NCI-H748 (cell line): Measurements from ENCODE around the gene DNMT3A.

Source experiments
- DNase-seq: peaks from one replicate; lab custom pipeline; 2025; ENCODE audit not compliant: unreplicated experiment; lab: John Stamatoyannopoulos, UW

The DNMT3A gene

GRCh38 chr2:25341753-25342371 is at the start of gene DNMT3A:
DNMT3A (minus strand) TSS chr2:25341925; CDS start chr2:25313984, 27,941 bp downstream.
- DNase-seq, result peak; percentile 62

- no peak for DNase-seq
Measured at GRCh38 chr2:25389161-25389560, 47.4 kb upstream of the DNMT3A start.

DNA sequence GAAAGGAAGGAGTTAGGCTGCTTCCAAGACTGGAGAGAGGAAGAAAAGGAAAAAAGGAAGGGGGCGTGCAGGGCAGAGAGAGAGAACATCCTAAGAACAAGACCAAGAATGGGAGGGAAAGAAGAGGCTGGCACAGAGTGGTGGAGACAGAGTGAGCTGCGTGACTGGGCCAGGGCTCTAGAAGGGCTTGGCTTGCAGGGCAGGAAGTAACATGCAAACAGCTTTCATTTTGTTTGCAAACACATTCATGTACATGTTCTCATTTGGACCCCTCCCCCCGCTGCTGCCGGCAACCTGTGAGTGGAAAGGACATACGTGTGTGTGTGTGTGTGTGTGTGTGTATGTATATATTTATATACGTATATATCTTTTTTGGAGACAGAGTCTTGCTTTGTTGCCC is 46.8 kb upstream of the DNMT3A start:
- no peak for DNase-seq

DNA sequence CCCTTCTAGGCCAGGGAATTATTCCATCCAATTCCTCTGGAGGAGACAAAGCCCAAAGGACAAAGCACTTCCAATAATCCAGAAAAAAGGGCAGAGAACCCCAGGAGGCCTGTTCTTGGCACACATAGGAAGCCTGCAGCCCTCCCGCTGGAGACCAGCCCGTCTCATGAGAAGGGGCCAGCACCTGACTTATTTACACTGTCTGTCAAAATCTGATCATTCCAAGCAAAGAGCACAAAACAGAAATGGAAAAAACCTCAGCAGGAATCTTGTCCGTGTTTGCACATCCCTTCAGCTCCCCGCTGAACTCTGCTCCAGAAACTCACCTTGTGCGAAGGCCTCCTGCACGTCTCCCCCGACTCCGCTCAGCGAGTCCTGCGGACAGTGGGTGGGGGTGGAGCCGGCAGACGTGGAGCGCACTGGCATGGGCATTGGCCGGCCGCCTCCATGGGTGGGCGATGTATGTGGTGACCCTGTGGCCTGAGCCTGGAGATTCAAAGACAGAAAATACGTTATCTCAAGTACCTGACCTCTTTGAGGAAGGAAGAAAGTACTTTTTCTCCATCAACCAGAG is 46.2 kb upstream of the DNMT3A start:
- DNase-seq, result no peak

DNA sequence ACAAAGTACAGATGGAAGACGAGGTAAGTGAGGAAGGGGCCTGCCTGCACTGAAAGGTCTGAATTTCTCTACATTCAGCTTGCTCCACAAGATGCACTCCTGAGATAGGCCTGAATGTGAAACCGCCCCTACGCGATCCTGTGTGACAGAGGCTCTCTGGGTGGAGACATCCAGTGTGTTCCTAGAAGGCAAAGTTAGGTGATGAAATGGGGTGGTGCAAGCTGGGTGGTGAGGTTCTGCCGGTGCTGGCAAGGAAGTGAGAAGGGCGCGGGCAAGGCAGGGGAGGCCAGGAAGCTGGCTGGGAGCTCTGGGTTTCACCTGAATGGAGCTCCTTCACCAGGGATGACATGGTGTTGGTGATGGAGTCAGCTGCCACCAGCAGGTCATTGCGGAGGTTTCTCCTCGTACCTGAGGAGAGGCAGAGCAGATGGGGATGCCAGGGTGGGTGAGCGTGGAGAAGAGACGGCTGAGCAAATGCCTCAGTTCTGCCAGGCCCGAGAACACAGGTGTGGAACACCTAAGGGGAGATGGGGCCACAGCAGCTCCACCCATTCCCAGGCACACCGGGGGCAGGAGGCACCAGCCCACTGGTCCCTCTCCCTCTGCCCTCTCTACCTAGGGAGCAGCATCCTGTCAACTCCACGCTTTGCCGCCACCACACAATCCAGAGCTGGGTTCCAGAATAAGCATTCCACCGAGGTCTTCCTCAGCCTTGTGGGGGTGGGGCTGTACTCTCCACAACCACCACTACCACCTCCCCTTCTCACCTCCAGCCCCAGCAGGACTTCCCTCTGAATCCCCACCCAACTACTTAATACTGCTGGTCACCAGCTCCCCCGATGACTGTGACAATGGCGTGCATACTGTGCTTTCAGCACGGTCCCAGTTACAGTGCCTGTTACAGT is 45.5 kb upstream of the DNMT3A start:
- DNase-seq, result no peak

- no peak for DNase-seq
Measured at GRCh38 chr2:25385910-25386309, 44.2 kb upstream of the DNMT3A start.

- DNase-seq, result no peak
Measured at GRCh38 chr2:25383806-25384205, 42.1 kb upstream of the DNMT3A start.

DNA sequence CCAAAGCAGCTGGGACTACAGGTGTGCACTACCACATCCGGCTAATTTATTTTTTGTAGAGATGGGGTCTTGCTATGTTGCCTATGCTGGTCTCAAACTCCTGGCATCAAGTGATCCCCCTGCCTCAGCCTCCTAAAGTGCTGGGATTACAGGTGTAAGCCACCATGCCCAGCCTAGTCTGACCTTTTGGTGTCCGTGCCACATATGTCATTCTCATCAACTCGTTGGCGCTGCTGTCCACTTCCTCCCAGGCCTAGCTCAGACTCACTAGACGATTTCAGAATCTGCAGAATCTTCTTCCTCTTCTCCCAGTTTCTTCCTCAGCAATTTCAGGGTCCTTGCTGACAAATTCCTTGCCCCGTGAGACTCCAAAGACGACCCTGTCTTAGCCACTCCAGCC is 39.8 kb upstream of the DNMT3A start:
- no peak for DNase-seq

DNA sequence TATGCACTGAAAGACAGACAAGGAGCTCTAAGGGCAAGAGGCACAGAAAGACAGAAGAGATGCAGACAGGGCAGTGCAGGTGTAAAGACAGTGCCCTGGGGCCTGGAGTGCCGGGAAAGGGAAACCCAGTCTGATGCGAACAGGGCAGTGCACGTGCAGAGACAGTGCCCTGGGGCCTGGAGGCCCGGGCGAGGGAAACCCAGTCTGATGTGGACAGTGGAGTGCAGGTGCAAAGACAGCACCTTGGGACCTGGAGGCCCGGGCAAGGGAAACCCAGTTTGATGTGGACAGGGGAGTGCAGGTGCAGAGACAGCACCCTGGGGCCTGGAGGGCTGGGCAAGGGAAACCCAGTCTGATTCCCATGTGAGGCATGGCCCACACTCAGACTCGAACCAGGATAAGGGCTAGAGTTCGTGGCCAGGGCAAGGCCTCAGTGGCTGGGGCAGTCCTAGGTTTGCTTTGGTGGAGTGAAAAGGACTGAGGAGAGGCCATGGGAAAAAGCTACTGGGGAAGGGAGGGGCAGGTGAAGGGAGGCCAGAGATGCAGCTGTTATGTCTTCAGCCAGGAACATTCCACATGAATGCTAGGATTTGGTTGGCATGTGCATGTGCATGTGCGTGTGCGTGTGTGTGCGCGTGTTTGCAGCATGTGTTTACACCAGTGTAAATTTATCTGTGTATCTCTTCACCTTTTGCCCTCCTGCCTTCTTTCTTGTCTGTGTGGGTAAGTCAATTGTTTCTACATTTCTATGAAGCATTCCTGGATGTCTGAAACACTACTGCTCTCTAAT is 39.1 kb upstream of the DNMT3A start:
- DNase-seq, result no peak

DNA sequence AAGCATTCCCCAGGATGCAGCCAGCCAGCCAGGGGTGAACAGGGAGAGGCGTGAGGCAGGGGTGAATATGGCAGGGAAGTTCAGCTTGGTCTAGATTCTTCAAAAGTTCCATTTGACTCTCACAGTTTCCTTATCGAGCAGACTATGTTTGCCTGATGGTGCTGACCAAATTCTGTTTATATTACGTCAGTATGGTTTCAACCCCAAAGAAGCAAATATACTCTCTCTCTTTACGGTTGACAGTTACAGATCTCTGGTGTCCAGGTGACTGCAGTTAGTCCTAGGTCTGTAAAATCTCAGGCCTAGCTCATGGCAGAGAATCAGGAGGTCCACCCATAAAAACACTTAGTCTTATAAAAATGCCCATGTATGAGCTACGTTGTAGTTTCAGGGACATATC is 38.3 kb upstream of the DNMT3A start:
- DNase-seq, result no peak

- no peak for DNase-seq
Measured at GRCh38 chr2:25379535-25379934, 37.8 kb upstream of the DNMT3A start.

GRCh38 chr2:25378731-25379490 is 37.2 kb upstream of the DNMT3A start:
- no peak for DNase-seq

GRCh38 chr2:25377822-25378421 is 36.2 kb upstream of the DNMT3A start:
- no peak for DNase-seq

- DNase-seq, result peak; percentile 92
Measured at GRCh38 chr2:25376750-25377621, 35.3 kb upstream of the DNMT3A start.

- DNase-seq, result no peak
Measured at GRCh38 chr2:25375989-25376545, 34.3 kb upstream of the DNMT3A start.

DNA sequence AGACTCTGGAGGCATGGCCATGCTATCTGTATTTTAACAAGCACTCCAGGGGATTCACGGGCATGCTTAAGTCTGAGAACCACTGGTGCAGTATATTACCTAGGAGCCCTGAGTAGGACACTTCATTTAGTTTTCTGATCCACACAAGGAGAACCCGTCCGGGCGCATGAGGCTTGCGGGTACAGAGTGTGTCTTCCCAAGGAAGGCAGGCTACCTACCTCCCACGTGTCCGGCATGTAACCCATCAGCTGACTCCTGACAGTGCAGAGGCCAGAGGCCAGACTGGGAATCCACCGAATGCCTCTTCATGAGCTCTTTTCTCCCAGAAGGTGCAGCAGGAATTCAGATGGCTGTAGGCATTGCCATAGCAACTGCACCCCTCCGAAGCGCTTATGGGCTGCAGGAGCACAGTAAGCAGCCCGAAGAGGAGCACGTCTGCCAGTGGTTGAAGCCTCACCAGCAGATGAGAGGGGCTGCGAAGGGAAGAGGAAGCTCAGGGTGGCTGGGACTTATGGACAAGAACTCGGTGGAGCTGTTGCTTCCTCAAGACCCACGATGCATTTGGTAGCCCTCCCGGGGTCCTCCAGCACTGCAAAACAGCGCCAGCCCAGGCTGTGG is 33.8 kb upstream of the DNMT3A start:
- DNase-seq, result no peak

GRCh38 chr2:25374827-25375226 is 33.1 kb upstream of the DNMT3A start:
- no peak for DNase-seq

- DNase-seq, result no peak
Measured at GRCh38 chr2:25374411-25374810, 32.7 kb upstream of the DNMT3A start.
